ENCODE results near the gene CALB2.

- TF ChIP-seq CTCF (conservative IDR thresholded peaks at IDR 0.05; ENCODE audit: low read length) (no peak), EZH2phosphoT487 (IDR thresholded peaks at IDR 0.05; ENCODE audit: borderline replicate concordance, low read depth, low read length) (no peak)
Measured at GRCh38 chr16:71373073-71373472, 14.6 kb downstream of the CALB2 start.
